Measurements from ENCODE around the gene CPSF4L.
"Not testable (repeated sequence)": the region's sequence is repeated elsewhere in the genome, so short reads cannot be mapped to it uniquely, and the experiment has no call there.

CPSF4L gene

DNA sequence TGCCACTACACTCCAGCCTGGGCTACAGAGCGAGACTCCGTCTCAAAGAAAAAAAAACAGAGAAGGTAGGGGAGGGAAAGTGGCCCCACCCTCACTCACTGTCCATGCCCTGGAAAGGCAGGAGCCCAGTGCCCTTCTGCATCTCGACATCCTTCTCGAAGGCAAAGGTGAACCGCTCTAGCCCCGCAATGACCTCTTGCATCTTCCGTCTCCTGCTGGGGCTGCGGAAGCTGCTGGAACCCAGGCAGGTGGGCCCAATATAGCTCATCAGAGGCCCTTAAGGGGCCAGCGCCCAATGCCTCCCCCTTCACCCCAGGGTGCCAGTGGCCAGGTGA is at the start of gene CPSF4L:
CPSF4L (minus strand) TSS at position 264 of the 335 bp plus-strand sequence; CDS start at position 202, 62 bp downstream.
- DNase-seq = no peak

GRCh38 chr17:73311428-73311780 is 49.7 kb upstream of the CPSF4L start:
- DNase-seq = no peak

- no peak for DNase-seq
Observed at GRCh38 chr17:73309727-73310596, 48.3 kb upstream of the CPSF4L start.

DNA sequence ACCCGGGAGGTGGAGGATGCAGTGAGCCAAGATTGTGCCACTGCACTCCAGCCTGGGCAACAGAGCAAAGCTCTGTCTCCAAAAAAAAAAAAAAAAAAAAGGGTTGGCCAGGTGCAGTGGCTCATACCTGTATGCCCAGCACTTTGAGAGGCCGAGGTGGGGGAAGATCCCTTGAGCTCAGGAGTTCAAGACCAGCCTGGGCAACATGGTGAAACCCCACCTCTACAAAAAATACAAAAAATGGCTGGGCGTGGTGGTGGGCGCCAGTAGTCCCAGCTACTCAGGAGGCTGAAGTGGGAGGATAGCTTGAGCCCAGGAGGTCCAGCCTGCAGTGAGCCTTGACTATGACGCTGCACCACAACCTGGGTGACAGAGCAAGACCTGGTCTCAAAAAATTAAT is 47.3 kb upstream of the CPSF4L start:
- not testable (repeated sequence) for DNase-seq

DNA sequence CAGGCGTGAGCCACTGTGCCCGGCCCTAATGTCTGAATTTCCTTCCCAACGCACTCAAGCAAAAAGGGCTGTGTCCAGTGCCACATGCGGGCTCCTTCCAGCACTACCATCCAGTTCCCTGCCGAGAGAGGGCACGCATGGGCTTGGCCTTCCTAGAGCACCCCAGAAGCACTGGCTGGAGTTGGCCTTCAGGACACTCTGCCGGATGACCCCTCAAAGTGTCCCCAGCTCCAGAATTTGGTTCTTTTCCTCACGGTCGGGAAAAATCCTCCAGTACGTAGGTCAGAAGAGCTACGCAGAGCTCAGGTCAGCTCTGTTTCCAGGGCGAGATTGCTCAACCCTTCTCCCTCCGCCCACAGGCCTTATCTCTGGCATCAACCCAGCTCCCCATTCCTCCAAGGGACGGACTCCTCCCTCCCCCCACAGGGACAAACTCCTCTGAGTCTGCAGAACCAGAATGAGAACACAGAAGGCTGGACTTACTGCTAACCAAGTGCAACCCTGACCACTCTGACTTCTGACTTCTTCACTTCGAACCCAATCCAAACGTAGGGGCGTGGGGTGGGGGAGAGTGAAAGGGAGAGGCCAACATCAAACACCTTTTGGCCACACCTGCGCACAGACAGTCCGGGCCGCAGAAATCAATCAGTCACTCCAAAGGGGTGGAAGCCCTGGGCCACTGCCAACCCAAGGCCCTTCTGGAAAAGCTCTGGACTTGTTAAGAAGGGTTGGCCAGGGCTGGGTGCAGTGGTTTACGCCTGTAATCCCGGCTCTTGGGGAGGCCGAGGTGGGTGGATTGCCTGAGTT is 46.5 kb upstream of the CPSF4L start:
- DNase-seq = no peak

- DNase-seq = no peak
Observed at GRCh38 chr17:73307130-73307529, 45.5 kb upstream of the CPSF4L start.

GRCh38 chr17:73305845-73306836 is 44.5 kb upstream of the CPSF4L start:
- no peak for DNase-seq

DNA sequence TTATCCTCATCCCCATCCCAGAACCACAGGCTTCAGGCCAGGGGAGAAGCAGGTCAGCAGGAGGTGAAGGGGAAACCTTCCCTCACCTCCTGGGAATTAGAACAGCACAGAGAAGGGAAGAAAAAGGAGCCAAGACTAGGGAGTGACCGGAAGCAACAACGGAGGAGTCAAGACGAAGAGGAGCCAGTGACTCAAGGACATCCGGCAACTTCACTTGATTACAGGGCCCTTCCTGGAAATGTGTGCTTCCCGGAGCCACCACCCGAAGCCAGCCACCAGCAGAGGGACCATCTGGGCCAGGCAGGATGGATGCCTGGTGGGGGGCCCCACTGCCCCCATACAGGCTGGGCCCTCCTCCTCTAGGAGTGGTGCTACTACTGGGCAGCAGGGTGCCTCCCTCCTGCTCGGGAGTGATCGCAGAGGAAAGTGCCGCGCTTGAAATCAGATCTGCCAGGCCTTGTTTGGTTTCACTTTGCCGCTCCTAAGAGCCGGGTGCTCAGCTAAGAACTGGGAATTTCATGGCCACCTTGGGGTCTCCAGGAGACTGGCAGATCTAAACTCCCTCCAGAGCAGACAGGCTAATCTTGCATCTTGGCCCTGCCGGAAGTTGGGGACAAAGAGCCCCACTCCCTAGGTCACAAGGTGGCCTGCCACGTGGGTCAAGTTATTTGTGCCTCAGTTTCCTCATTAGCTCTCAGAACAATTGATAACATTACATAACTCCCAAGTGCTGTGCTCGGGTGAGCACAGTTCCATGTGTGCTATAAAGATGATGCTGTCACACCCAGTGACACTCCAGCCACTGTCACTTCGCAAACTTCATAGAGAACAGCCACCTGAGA is 43.5 kb upstream of the CPSF4L start:
- DNase-seq = no peak

GRCh38 chr17:73304438-73304837 is 42.8 kb upstream of the CPSF4L start:
- DNase-seq = no peak

GRCh38 chr17:73302189-73302588 is 40.5 kb upstream of the CPSF4L start:
- no peak for DNase-seq

GRCh38 chr17:73301369-73301768 is 39.7 kb upstream of the CPSF4L start:
- DNase-seq = no peak

DNA sequence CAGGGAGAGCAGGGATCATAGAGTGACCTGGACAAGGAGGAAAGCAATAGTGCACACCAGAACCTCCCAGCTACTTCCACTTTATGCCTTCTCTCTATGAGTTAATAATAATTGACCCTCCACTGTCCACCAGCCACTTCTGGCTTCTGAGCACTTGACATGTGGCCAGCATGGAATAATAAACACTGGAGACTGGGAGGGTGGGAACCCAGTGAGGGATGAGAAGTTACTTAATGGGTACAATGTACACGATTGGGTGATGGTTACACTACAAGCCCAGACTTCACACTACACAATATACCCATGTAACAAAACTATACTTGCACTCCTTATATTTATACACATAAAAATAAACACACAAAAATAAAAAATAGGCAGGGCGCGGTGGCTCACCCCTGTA is 38.7 kb upstream of the CPSF4L start:
- no peak for DNase-seq

- DNase-seq = no peak
Observed at GRCh38 chr17:73297934-73298861, 36.5 kb upstream of the CPSF4L start.

DNA sequence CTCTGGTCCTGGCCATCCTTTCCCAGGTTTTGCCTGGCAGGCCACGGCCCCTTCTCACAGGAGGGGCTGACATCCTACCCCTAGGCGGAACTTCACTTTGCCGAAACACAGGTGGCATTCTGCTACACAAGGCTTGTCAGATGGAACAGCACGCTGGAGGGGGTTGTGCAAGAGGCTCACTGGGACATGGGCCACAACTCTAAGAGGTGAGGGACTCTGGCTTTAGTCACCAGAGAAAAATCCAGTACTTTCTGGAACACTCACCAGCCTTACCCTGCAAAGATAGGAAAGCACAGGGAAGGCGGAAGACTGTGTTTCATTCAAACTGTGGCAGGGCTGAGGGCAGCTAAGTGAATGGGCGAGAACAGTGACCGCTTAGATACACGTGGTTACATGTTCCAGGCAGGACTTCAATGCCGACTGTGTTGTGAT is 31.8 kb upstream of the CPSF4L start:
- no peak for DNase-seq

DNA sequence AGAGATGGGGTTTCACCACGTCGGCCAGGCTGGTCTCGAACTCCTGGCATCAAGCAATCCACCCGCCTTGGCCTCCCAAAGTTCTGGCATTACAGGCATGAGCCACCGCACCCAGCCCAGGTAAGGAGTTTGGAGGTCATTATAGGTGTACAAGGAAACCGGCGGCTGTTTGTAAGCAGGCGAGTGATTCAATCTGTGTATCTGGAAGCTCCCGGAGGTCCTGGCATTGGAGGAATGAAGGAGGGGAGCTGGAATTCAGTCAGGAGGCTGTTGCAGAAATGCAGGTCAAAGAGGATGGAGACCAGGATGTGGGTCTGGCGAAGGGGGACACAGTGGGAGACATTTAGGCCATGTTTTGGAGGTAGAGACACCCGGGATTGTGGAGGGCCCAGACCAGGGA is 31.4 kb upstream of the CPSF4L start:
- DNase-seq = no peak

DNA sequence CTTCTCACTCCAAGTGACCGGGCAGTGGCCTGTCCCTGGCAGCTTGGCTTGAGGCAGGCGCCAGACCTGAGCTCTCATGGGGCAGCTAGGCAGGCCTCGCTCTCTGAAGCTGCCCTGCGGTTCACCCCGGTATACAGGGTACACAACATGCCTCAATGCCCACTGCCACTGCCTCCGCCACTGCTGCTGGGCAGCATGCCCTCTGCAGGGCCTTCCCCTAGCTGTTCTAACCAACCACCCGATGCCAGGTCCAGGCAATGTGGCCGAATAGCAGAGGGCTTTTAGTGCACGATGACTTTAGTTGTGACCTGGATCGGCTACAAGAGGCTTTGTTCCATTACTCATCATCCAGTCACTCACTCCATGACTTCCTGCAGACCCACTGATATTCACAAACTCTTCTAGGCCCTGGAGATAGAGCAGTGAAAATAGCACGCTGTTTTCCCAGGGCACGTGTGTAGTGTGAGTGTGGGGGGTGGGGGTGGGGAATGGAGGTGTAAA is 30.4 kb upstream of the CPSF4L start:
- no peak for DNase-seq

DNA sequence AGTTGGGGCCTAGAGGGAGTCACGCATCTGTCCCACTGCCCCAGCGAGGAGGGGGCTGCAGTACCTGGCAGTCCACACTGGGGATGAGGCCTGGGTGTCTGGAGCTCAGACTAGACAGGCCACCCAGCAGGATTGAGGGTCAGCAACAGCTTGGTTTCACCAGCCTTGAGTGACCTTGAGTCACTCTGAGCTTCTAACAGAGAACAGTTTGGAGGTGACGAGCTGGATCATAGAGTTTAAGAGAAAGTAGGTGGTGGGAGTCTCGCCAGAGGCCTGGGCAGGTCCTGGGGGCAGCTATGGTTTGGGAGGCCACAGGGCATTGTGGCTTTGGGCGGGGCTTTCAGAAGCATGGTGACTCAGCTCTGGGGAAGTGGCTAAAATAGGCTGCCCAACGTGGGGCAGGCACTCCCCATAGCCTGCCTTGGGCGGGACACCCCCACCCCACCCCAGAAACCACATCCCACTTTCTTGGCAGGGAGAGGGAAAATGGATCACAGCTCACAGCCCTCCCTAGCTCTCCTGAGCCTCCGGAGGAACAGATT is 29.7 kb upstream of the CPSF4L start:
- peak; percentile 48 for DNase-seq

DNA sequence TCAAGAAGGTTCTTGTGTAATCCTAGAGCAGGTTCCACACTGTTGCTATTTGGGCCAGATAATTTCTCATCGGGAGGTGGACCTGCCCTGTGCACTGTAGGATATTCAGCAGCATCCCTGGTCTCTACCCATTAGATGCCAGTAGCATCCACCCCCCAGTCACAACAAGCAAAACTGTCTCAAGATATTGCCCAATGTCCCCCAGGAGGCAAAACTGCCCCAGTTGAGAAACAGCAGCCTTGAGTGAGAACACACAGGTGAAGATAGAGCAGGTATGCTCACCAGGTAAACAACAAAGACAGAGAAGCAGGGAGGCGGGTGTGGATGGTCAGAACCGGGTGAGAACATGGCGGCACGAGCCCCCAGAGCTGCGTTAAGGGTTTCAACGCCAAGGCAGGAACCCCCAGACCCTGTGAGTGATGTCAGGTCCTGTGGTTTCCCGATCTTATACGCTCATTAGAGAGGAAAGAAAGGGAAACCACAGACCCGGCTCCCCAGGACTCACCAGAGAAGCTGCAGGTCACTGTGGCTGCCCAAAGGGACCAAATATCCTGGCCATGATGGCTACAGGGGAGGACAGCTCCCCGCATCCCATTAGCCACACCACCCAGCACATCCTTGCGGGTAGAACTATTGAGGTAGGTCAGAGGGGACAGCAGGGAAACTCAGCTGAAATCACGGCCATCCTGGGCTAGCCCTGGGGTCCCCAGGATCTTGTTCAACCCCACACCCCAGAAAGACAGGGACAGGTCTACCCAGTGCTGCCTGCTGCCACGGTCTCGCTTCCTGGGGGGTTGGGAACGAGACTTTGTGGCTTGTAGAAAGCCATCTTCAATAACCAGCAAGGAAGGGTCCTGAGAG is 28.9 kb upstream of the CPSF4L start:
- no peak for DNase-seq

DNA sequence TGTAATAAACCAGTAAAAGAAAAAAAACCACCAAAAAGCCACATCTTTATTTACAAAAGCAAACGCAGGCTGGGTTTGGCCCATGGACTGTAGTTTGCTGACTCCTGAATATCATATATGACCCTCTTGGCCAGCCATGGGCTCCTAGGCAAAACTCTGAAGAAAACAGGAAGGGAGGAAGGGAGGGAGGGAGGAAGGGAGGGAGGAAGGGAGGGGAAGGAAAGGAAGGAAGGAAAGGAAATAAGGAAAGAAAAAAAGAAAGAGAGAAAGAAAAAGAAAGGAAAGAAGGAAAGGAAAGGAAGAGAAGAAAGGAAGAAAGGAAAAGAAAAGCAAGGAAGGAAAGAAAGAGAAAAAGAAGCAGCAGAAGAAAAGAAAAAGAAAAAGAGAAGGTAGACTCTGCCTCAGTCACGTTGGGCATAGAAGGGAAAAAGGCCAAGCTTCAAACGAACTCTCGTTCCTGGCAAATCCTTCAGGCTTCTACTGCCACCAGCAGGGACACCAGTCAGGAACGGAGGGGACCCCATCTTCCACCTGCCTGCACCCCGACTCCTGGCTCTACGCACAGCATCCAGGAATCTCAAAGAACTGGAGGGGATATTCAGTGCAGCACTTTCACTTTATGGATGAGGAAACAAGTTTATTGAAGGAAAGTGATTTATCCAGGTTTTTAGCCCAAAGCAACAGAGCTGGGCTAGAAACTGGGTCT is 28.0 kb upstream of the CPSF4L start:
- no peak for DNase-seq
